RCC 7860 (cell line): ENCODE data around the gene SMS.

Experiments
- DNase-seq: peaks from one replicate; pipeline ENCODE4 v3.0.0-alpha.2; 2015; ENCODE audit warnings: low spot score
- FAIRE-seq: peaks from 2 replicates; lab custom pipeline; 2012; peaks lifted over from hg19 to GRCh38; lab: Jason Lieb, UNC

Gene SMS

GRCh38 chrX:21975242-21975641, 34.7 kb downstream of the SMS start:
- FAIRE-seq = no peak
- no peak for DNase-seq

- no peak for DNase-seq
- FAIRE-seq = no peak
Measured at GRCh38 chrX:21975812-21976211, 35.3 kb downstream of the SMS start.

GRCh38 chrX:21978346-21978745, 37.8 kb downstream of the SMS start:
- FAIRE-seq = no peak
- no peak for DNase-seq

GRCh38 chrX:21982311-21982710, 41.8 kb downstream of the SMS start:
- DNase-seq (no peak), FAIRE-seq (no peak)

GRCh38 chrX:21985332-21985777, 44.8 kb downstream of the SMS start:
- DNase-seq = peak; percentile 66
- peak; percentile 92 for FAIRE-seq

GRCh38 chrX:21986596-21986995, 46.1 kb downstream of the SMS start:
- DNase-seq = no peak
- no peak for FAIRE-seq

- FAIRE-seq = no peak
- DNase-seq = no peak
Measured at GRCh38 chrX:21989384-21989783, 48.9 kb downstream of the SMS start.

- no peak for DNase-seq
- FAIRE-seq = no peak
Measured at GRCh38 chrX:21990832-21991231, 50.3 kb downstream of the SMS start.

- no peak for DNase-seq
- no peak for FAIRE-seq
Measured at GRCh38 chrX:21991504-21991903, 51.0 kb downstream of the SMS start.

GRCh38 chrX:21993265-21993664, 52.8 kb downstream of the SMS start:
- FAIRE-seq (no peak), DNase-seq (no peak)

- DNase-seq = no peak
Measured at GRCh38 chrX:21996872-21997455, 56.5 kb downstream of the SMS start.

GRCh38 chrX:21998037-21998436, 57.5 kb downstream of the SMS start:
- FAIRE-seq (no peak), DNase-seq (no peak)

More at GRCh38 chrX:21996872-21997455, 56.5 kb downstream of the SMS start:
- FAIRE-seq = no peak

GRCh38 chrX:22004866-22005265, 64.4 kb downstream of the SMS start:
- no peak for DNase-seq
- no peak for FAIRE-seq

GRCh38 chrX:22012051-22012450, 71.5 kb downstream of the SMS start:
- FAIRE-seq (no peak), DNase-seq (no peak)

- FAIRE-seq (no peak), DNase-seq (no peak)
Measured at GRCh38 chrX:22012931-22013330, 72.4 kb downstream of the SMS start.

GRCh38 chrX:22015139-22015750, 74.7 kb downstream of the SMS start:
- DNase-seq (no peak), FAIRE-seq (no peak)

GRCh38 chrX:22021751-22022324, 81.3 kb downstream of the SMS start:
- no peak for FAIRE-seq
- no peak for DNase-seq

- DNase-seq = no peak
- FAIRE-seq = no peak
Measured at GRCh38 chrX:22024577-22024976, 84.1 kb downstream of the SMS start.

- DNase-seq (no peak), FAIRE-seq (no peak)
Measured at GRCh38 chrX:22025751-22026150, 85.2 kb downstream of the SMS start.

- DNase-seq (no peak), FAIRE-seq (no peak)
Measured at GRCh38 chrX:22026731-22027130, 86.2 kb downstream of the SMS start.

GRCh38 chrX:22032084-22032483, 91.6 kb downstream of the SMS start, which contains the start of gene PHEX:
Gene PHEX, plus strand, starts transcription at chrX:22032325. Its CDS starts 681 bp downstream, at chrX:22033006.
- no peak for DNase-seq
- no peak for FAIRE-seq

- DNase-seq = no peak
- FAIRE-seq = no peak
Measured at GRCh38 chrX:22032506-22032905, 92.0 kb downstream of the SMS start.
